WTC11 (cell line): ENCODE results near the gene PKDCC.

ENCODE experiments used
- CREB1 ChIP-seq: sonication (generic); formaldehyde crosslinking; IDR thresholded peaks from 2 replicates; pipeline ENCODE4 v1.8.0; 2023; ENCODE audit warnings: mild to moderate bottlenecking, missing genetic modification reagents
- MYBL2 ChIP-seq: sonication (generic); formaldehyde crosslinking; IDR thresholded peaks from 2 replicates; pipeline ENCODE4 v1.8.1; 2023; ENCODE audit warnings: mild to moderate bottlenecking, moderate library complexity, missing genetic modification reagents
- TEAD4 ChIP-seq: sonication (generic); formaldehyde crosslinking; IDR thresholded peaks from 2 replicates; pipeline ENCODE4 v1.8.0; 2022; ENCODE audit warnings: mild to moderate bottlenecking, missing genetic modification reagents
- TF ChIP-seq, protein P1 (sequence below): fragments of 200-600 bp; IDR thresholded peaks from 2 replicates; pipeline ENCODE4 v1.8.0; 2022; ENCODE audit warnings: antibody characterized with exemption

DNA sequence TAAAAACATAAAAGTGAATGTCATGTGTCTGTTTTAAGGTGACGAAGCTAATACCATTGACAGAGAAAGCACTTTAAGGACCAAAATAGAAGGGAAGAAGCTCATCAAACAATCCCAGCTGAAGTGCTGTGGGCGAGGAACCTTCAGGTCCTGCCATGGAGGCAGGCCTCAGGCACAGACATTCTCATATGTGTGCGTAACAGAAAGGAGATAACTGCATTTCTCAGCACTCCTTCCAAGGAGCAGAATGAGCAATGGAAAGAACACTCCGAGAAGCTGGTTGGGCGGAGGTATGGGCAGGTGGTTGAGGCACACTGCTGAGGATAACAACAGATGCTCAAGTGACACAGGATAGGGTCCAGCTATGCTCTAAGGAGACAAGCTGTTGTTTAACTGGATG lies 42.4 kb downstream of the PKDCC start:
- TF ChIP-seq CREB1 (CRISPR knock-in tag), result no peak
- no peak for TF ChIP-seq TEAD4
- TF ChIP-seq, protein P1, sequence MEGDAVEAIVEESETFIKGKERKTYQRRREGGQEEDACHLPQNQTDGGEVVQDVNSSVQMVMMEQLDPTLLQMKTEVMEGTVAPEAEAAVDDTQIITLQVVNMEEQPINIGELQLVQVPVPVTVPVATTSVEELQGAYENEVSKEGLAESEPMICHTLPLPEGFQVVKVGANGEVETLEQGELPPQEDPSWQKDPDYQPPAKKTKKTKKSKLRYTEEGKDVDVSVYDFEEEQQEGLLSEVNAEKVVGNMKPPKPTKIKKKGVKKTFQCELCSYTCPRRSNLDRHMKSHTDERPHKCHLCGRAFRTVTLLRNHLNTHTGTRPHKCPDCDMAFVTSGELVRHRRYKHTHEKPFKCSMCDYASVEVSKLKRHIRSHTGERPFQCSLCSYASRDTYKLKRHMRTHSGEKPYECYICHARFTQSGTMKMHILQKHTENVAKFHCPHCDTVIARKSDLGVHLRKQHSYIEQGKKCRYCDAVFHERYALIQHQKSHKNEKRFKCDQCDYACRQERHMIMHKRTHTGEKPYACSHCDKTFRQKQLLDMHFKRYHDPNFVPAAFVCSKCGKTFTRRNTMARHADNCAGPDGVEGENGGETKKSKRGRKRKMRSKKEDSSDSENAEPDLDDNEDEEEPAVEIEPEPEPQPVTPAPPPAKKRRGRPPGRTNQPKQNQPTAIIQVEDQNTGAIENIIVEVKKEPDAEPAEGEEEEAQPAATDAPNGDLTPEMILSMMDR, result no peak
- TF ChIP-seq MYBL2, result no peak
